HG03175 (cell line): ENCODE measurements around the gene SETD6.
"Not testable (repeated sequence)": the region's sequence is repeated elsewhere in the genome, so short reads cannot be mapped to it uniquely, and the experiment has no call there.

Experiments used
- ATAC-seq: cut with Tn5 transposase; IDR thresholded peaks from one replicate; pipeline ENCODE4 v1.9.1; 2021; ENCODE audit warnings: mild to moderate bottlenecking, moderate library complexity; ENCODE audit not compliant: unreplicated experiment

The SETD6 gene

GRCh38 chr16:58535100-58535499, 19.8 kb downstream of the SETD6 start:
- no peak for ATAC-seq

DNA sequence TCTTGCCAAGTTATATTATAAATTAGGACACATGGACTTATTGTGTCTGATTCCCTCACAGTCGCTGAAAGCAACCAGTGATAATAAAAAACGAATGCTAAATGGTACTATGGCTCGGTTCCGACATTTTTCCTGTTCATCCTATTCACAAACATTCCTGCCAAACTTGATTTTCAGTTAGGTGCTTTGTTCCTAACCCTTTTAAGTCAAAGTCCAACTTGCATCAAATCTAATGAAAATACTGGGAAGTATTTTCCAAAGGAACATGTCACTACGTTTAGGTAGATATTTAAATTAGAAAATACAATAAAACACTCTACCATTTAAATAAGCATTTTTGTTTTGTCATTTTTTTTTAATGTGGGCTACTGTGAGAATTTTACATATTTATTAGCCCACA, 21.0 kb downstream of the SETD6 start:
- no peak for ATAC-seq

DNA sequence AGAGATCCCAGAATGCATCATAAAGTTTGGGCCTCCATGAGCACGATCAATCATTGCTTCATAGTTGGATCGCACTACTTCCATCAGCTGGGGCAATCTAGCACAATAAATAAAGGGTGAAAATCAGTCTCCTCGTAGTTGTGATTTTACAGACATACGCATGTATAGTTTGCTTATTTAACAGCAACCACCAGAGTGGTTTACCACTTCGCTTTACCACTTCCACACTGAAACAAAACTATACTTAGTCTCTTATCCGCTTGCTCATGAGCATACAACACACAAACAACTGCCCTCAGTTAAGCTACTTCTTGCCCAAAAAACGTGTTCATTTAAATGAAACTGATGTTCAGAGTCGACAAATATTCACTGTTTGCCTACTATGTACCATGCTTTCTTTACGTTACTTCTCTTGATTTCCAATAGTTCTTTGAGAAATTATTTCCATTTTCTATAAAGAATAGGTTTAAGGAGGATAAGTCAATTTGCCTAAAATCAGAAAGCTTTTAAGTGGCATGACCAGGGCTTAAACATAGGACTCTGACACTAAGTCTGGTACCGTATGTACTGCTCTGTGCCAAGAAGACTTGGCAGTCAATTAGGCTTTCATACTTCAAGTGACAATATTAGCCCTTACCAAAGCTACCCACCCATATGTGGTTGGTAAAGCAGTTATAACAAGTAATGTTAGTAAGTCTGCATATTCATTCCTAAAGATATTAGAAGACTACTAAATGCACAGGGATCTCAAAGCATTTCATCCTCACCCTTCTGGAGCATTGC, 22.0 kb downstream of the SETD6 start:
- ATAC-seq = no peak

GRCh38 chr16:58541711-58542110, 26.4 kb downstream of the SETD6 start:
- ATAC-seq = no peak

DNA sequence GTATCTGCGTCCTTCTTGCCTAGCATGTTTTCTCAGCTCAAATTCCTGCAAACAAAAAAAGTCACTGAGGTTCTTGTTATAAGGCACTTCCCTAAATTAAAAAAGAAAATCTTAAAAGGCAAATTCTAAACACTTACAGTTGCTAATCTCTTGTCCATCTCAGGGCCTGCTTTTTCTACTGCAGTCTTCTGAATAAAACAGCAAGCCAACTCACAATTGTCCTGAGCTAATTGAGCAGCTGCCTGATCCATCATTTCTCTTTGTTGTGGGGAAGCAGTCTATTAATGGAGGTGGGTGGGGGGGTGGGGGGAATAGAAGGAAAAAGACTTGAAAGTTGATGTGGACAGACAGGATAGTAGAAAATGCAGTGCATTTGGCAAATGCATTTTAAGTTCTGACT, 27.0 kb downstream of the SETD6 start:
- no peak for ATAC-seq

DNA sequence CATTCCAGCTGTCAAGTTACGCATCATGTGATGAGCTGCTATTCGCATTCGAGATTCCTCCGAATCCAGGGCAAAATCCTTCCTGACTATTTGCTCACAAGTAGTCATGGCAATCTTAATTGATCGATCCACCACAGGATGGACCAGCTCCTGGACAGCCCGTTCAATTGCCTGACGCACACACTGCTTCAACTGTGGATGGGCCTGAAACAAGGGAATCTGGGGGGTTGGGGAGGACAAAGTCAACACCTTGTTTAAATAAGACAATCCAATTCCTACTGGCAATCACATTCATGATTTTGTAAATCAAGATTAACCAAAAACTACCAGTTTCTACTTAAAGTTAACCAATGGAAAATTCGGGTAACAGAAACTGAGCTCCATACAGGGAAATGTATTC, 28.4 kb downstream of the SETD6 start:
- ATAC-seq = no peak

- no peak for ATAC-seq
These were observed 33.1 kb downstream of the SETD6 start for GRCh38 chr16:58548378-58548777.

DNA sequence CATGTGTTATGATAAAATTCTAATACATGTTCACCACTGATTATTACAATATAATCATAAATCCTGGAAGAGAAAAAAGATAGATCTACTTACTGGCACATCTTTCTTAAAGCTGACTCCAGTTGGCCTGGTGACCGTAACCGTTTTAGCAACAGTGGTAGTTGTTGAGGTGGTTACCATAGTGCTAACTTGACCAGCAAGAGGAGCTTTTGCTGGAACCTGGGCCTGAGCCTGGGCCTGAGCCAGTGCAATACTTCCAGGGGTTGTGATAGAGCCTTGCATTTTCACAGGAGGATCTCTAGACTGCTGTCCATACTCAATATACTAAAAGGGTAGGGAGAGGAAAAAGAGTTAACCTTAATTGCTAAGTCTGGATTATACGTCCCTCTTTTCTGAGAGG, 36.2 kb downstream of the SETD6 start:
- no peak for ATAC-seq

DNA sequence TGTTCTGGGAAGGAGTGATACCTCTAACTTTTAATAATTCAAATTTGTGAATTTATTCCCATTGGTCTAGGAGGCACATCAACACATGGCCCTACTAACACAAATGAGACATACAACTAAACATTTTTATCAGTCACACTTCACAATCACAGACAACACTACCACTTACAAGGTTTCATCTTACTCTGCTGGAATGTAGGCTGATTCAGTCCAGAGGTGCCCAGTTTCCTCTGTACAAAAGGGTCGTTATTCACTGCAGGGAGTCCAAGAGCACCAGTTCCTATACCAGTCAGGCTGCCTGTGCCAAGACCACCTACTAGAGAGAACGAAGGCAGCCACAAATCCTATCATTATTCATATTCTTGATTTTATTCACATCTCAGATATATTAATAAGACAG, 41.4 kb downstream of the SETD6 start:
- ATAC-seq = no peak

GRCh38 chr16:58563235-58563634, 47.9 kb downstream of the SETD6 start:
- no peak for ATAC-seq

GRCh38 chr16:58563775-58564174, 48.5 kb downstream of the SETD6 start:
- no peak for ATAC-seq

DNA sequence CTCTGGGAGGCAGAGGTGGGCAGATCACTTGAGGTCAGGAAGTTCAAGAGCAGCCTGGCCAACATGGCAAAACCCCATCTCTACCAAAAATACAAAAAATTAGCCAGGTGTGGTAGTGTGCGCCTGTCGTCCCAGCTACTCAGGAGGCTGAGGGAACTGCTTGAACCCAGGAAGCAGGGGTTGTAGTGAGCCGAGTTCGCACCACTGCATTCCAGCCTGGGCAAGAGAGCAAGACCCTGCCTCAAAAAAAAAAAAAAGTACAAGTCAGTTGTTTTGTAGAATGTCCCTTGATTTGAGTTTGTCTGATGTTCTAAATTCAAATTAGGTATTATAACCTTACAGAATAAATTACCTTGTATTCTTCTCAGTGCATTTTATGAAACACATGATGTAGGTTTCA, 50.4 kb downstream of the SETD6 start:
- ATAC-seq = not testable (repeated sequence)
